HepG2 (cell line): ENCODE results near the gene MST1R. TPM values are rescaled to one million over a fixed set of nuclear protein-coding genes. Genes with fewer than 3 reads are reported as not detected.

Experiments
- ATAC-seq: fragments of 200-7000 bp; cut with Tn5 transposase; 3 replicates; pipeline ENCODE4 v1.9.1; 2020; ENCODE audit warnings: mild to moderate bottlenecking, moderate library complexity
- BruUV-seq: library from RNA; stranded (reverse); fragments of 400-500 nt; replicated peaks from 2 replicates; lab custom pipeline; 2021; lab: Mats Ljungman, UMichigan
- CTCF ChIA-PET: fragments of 300-600 bp; formaldehyde crosslinking; extraction: SDS; loops from one replicate; lab custom pipeline; 2021; ENCODE audit warnings: low total read pairs, inconsistent platforms, low intra/inter-chr PET ratio; lab: Yijun Ruan, JAX
- POLR2A ChIA-PET: fragments of 350-600 bp; sonication (Branson Sonifier 250); formaldehyde crosslinking; loops from one replicate; lab custom pipeline; 2020; ENCODE audit warnings: antibody characterized with exemption, inconsistent platforms; lab: Yijun Ruan, JAX
- DNase-seq: peaks from one replicate; pipeline ENCODE4 v3.0.0-alpha.2; 2015; ENCODE audit warnings: low spot score
- FAIRE-seq: peaks from 3 replicates; lab custom pipeline; 2011; peaks lifted over from hg19 to GRCh38; lab: Jason Lieb, UNC
- H2AFZ ChIP-seq: one replicate; pipeline ENCODE4 v1.6.1; 2011; ENCODE audit warnings: low read length, inconsistent platforms
- H3K27ac ChIP-seq: fragments of 300-600 bp; 3 replicates; pipeline ENCODE4 v1.8.0; 2011; ENCODE audit warnings: mixed run types, mild to moderate bottlenecking, mixed read lengths, low read length, inconsistent platforms; ENCODE audit not compliant: insufficient read depth; ENCODE audit errors: extremely low read length
- H3K27me3 ChIP-seq, 2 experiments: fragments of 200-600 bp in 1 of 2; 2 replicates in 1 of 2; 3 replicates in 1 of 2; pipeline versions ENCODE4 v1.6.0 to v1.8.0; 2011; ENCODE audit warnings: low read length in 2 of 2, mild to moderate bottlenecking in 2 of 2, moderate library complexity in 2 of 2, inconsistent platforms in 1 of 2; ENCODE audit not compliant: insufficient read depth in 2 of 2, control insufficient read depth in 1 of 2
- H3K36me3 ChIP-seq, 2 experiments: fragments of 200-600 bp in 1 of 2; replicated peaks in 1 of 2; 2 replicates in 1 of 2; 3 replicates in 1 of 2; pipeline versions ENCODE4 v1.5.1 to v1.8.0; 2011; ENCODE audit warnings: low read length in 2 of 2, inconsistent platforms in 1 of 2; ENCODE audit not compliant: insufficient read depth in 2 of 2, control insufficient read depth in 1 of 2
- H3K4me1 ChIP-seq: 2 replicates; pipeline ENCODE4 v1.5.1; 2012; ENCODE audit warnings: low read length, inconsistent platforms; ENCODE audit not compliant: insufficient read depth
- H3K4me2 ChIP-seq: 2 replicates; pipeline ENCODE4 v1.6.0; 2011; ENCODE audit warnings: low read depth, low read length, inconsistent platforms
- H3K4me3 ChIP-seq, 3 experiments: fragments of 200-600 bp in 1 of 3; sonication (generic), shearing (Covaris generic) in 1 of 3; replicated peaks in 1 of 3; 2 replicates each; pipeline ENCODE4 v1.5.1; 2011 to 2016; ENCODE audit warnings: low read length in 3 of 3, inconsistent platforms in 2 of 3, low read depth in 2 of 3, mild to moderate bottlenecking in 2 of 3, control low read depth in 1 of 3, mixed read lengths in 1 of 3; ENCODE audit not compliant: insufficient read depth in 1 of 3
- H3K79me2 ChIP-seq: one replicate; pipeline ENCODE4 v1.6.1; 2011; ENCODE audit warnings: low read length, inconsistent platforms; ENCODE audit not compliant: insufficient read depth
- H3K9ac ChIP-seq: 2 replicates; pipeline ENCODE4 v1.6.0; 2011; ENCODE audit warnings: mild to moderate bottlenecking, low read depth, low read length, inconsistent platforms; ENCODE audit not compliant: insufficient read depth
- H3K9me3 ChIP-seq: 2 replicates; pipeline ENCODE4 v1.5.1; 2012; ENCODE audit warnings: mild to moderate bottlenecking, low read length
- H4K20me1 ChIP-seq: 2 replicates; pipeline ENCODE4 v1.6.0; 2011; ENCODE audit warnings: inconsistent platforms, mild to moderate bottlenecking, low read length, moderate library complexity; ENCODE audit not compliant: insufficient read depth
- AGO2 ChIP-seq: fragments of 200-400 bp; formaldehyde crosslinking; optimal IDR thresholded peaks from 2 replicates; pipeline ENCODE3; 2017; ENCODE audit warnings: mild to moderate bottlenecking, low read depth, low read length, moderate library complexity
- CAMTA2 ChIP-seq: sonication (generic); formaldehyde crosslinking; IDR thresholded peaks from 2 replicates; pipeline ENCODE4 v1.4.0; 2020; ENCODE audit warnings: mild to moderate bottlenecking, missing genetic modification reagents, borderline replicate concordance
- GATAD2A ChIP-seq: IDR thresholded peaks from 2 replicates; pipeline ENCODE4 v1.6.1; 2016
- HOXA5 ChIP-seq: sonication (generic); formaldehyde crosslinking; IDR thresholded peaks from 2 replicates; pipeline ENCODE4 v1.4.0; 2020; ENCODE audit warnings: missing genetic modification reagents
- IKZF1 ChIP-seq: fragments of 450-650 bp; IDR thresholded peaks from 2 replicates; pipeline ENCODE4 v1.7.1; 2016
- JUNB ChIP-seq: sonication (generic); formaldehyde crosslinking; IDR thresholded peaks from 2 replicates; pipeline ENCODE4 v1.8.0; 2022; ENCODE audit warnings: missing genetic modification reagents, mild to moderate bottlenecking, borderline replicate concordance
- KDM2A ChIP-seq: sonication (generic); formaldehyde crosslinking; IDR thresholded peaks from 2 replicates; pipeline ENCODE4 v1.4.0; 2020; ENCODE audit warnings: low read depth, missing genetic modification reagents, borderline replicate concordance
- MNT ChIP-seq: fragments of 450-650 bp; IDR thresholded peaks from 2 replicates; pipeline ENCODE4 v1.6.1; 2016
- MYPOP ChIP-seq: sonication (generic); formaldehyde crosslinking; IDR thresholded peaks from 2 replicates; pipeline ENCODE4 v1.8.1; 2023; ENCODE audit warnings: mild to moderate bottlenecking, moderate library complexity, missing genetic modification reagents
- NCOA5 ChIP-seq: sonication (generic); formaldehyde crosslinking; IDR thresholded peaks from 2 replicates; pipeline ENCODE4 v1.4.0; 2020; ENCODE audit warnings: missing genetic modification reagents
- NFKB2 ChIP-seq: sonication (generic); formaldehyde crosslinking; IDR thresholded peaks from 2 replicates; pipeline ENCODE4 v1.4.0; 2020; ENCODE audit warnings: missing genetic modification reagents, borderline replicate concordance
- POGK ChIP-seq: sonication (generic); formaldehyde crosslinking; conservative IDR thresholded peaks from 2 replicates; pipeline ENCODE4 v1.8.0; 2022; ENCODE audit warnings: mild to moderate bottlenecking, moderate library complexity, missing genetic modification reagents
- SMAD1 ChIP-seq: sonication (generic); formaldehyde crosslinking; IDR thresholded peaks from 2 replicates; pipeline ENCODE4 v1.4.0; 2020; ENCODE audit warnings: missing genetic modification reagents, low read depth, mild to moderate bottlenecking, borderline replicate concordance
- TFDP2 ChIP-seq: sonication (generic); formaldehyde crosslinking; IDR thresholded peaks from 2 replicates; pipeline ENCODE4 v1.4.0; 2020; ENCODE audit warnings: missing genetic modification reagents
- ZNF20 ChIP-seq: sonication (generic); formaldehyde crosslinking; IDR thresholded peaks from 2 replicates; pipeline ENCODE4 v1.4.0; 2020; ENCODE audit warnings: mild to moderate bottlenecking, moderate library complexity, missing genetic modification reagents
- ZNF557 ChIP-seq: sonication (generic); formaldehyde crosslinking; IDR thresholded peaks from 2 replicates; pipeline ENCODE4 v1.4.0; 2020; ENCODE audit warnings: missing genetic modification reagents
- ZNF674 ChIP-seq: sonication (generic); formaldehyde crosslinking; IDR thresholded peaks from 2 replicates; pipeline ENCODE4 v1.5.0; 2020; ENCODE audit warnings: low read depth, mild to moderate bottlenecking, missing genetic modification reagents
- WGBS: methylation state at CpG from one replicate; pipeline ENCODE4 v1.1.6; 2017; ENCODE audit warnings: low lambda C conversion rate; 5-methylcytosine and 5-hydroxymethylcytosine counted together
- in situ Hi-C: cut with HindIII; loops from 2 replicates; pipeline ENCODE4 v1.10.0; 2017; ENCODE audit warnings: low pct_unique_long_range_greater_than_20kb; ENCODE audit not compliant: extremely low pct_ligation_motif_present
- intact Hi-C: fragments of 100-400 bp; cut with micrococcal nuclease; formaldehyde crosslinking; loops from one replicate; pipeline ENCODE4 v1.10.0; 2022; ENCODE audit not compliant: unreplicated experiment
- polyA plus RNA-seq, 8 experiments: library from polyadenylated mRNA; depleted of rRNA in 3 of 8; stranded (reverse) in 7 of 8; unstranded in 1 of 8; fragments of >200 nt; fragmentation: Illumina TruSeq in 4 of 8; extraction: Trizol in 4 of 8; gene quantifications; 2 replicates each; pipeline versions ENCODE4 v1.2.1 to v1.2.3, GENCODE V29; 2011 to 2016; ENCODE audit warnings: low read depth in 4 of 8, missing spikeins in 1 of 8, mixed read lengths in 1 of 8; ENCODE audit not compliant: insufficient read depth in 1 of 8
- total RNA-seq, 5 experiments: library from RNA; depleted of rRNA; stranded (reverse); fragments of >200 nt; fragmentation: Illumina TruSeq; extraction: Trizol; gene quantifications; 2 replicates each; pipeline ENCODE4 v1.2.3, GENCODE V29; 2016; ENCODE audit warnings: low read depth in 1 of 5

Gene MST1R
- total and polyA plus RNA-seq, 2 of the 13 experiments (the other 11 are each of a cell fraction or from before 2014, with no cell fraction given): 0.11 to 0.77 TPM

- ATAC-seq (peak; percentile 94), FAIRE-seq (peak; percentile 83), DNase-seq (peak; percentile 91)
- ChIA-PET POLR2A (interaction anchor here (0.7 to 3.0 kb wide), 13 partner anchors 10 to 241 kb away, joined by 3 to 93 read pairs (median 4); partner anchors contain the start of genes INKA1, IP6K1, MST1 and RBM6), CTCF (interaction anchor here (1.4 kb wide), 1 partner anchor 10 kb away, joined by 3 read pairs; the partner anchor contains the start of gene RBM6)
- peaks cover 53% of the 10 kb centered on the region for H3K4me1 ChIP-seq
- H3K9ac ChIP-seq: peak within 1 kb of the TSS; percentile 66
- no peaks in the 10 kb centered on the region for H3K79me2 ChIP-seq
- no peaks in the 10 kb centered on the region for H3K27me3 ChIP-seq
- H4K20me1 ChIP-seq: no peaks in the 10 kb centered on the region
- H3K4me3 ChIP-seq: peak within 1 kb of the TSS; percentile 68 to 83 (median 70)
- peak within 1 kb of the TSS; percentile 85 for H3K4me2 ChIP-seq
- 0% methylated on average over 5 of the region's 56 CpGs for WGBS
- intact Hi-C loops: loop anchor here (1.0 kb wide), 1 partner anchor 10 kb away; no protein-coding TSS in a partner anchor
- H2AFZ ChIP-seq: peak within 1 kb of the TSS; percentile 46
- H3K9me3 ChIP-seq: no peaks in the 10 kb centered on the region
- TSS peak; percentile 63 for BruUV-seq
- peak within 1 kb of the TSS; percentile 81 for H3K27ac ChIP-seq
- no peaks in the 10 kb centered on the region for H3K36me3 ChIP-seq
- in situ Hi-C loops: no loop called here
- 0 out of 2 replicates have a peak, but pooled peaks have one; percentile 38 for TF ChIP-seq SMAD1 (CRISPR knock-in tag)
- TF ChIP-seq JUNB (CRISPR knock-in tag): no peak
- peak; percentile 92; the same call in 1 of the 2 replicates for TF ChIP-seq NFKB2 (CRISPR knock-in tag)
- no peak; the same call in 1 of the 2 replicates for TF ChIP-seq ZNF557 (CRISPR knock-in tag)
- TF ChIP-seq HOXA5 (CRISPR knock-in tag): no peak
- no peak for TF ChIP-seq ZNF20 (CRISPR knock-in tag)
- peak; percentile 77 for TF ChIP-seq POGK (CRISPR knock-in tag)
- TF ChIP-seq TFDP2 (CRISPR knock-in tag): peak; percentile 70
- no peak for TF ChIP-seq ZNF674 (CRISPR knock-in tag)
- TF ChIP-seq CAMTA2 (CRISPR knock-in tag): no peak
- TF ChIP-seq MYPOP (CRISPR knock-in tag): peak; percentile 74; the same call in 1 of the 2 replicates
- no peak for TF ChIP-seq AGO2
- TF ChIP-seq KDM2A (CRISPR knock-in tag): peak; percentile 67
- TF ChIP-seq MNT: peak; percentile 91
- TF ChIP-seq GATAD2A (CRISPR knock-in tag): peak; percentile 76
- TF ChIP-seq IKZF1: no peak
- TF ChIP-seq NCOA5 (CRISPR knock-in tag): no peak
Measured at GRCh38 chr3:49929291-49930167, 25.9 kb upstream of the MST1R start, which contains the start of gene MON1A. Gene MON1A (minus strand): TSS chr3:49929811. CDS start chr3:49913346, 16,465 bp downstream.
